Esophagus muscularis mucosa (tissue), 4 donors: ENCODE results near the gene KCNJ18. TPM values are rescaled to one million over a fixed set of nuclear protein-coding genes. Genes with fewer than 3 reads are reported as not detected.
"Not testable (repeated sequence)": the region's sequence is repeated elsewhere in the genome, so short reads cannot be mapped to it uniquely, and the experiment has no call there.

Experiments
- DNase-seq: peaks from one replicate; pipeline ENCODE4 v3.0.0-alpha.2; 2017; ENCODE audit errors: extremely low spot score
- H3K27ac ChIP-seq, 4 donors: fragments of 200-600 bp; sonication (generic); replicated peaks in 1 of 4; 1 replicate in 3 of 4; 2 replicates in 1 of 4; pipeline ENCODE4 v1.5.1; 2016 to 2019; ENCODE audit warnings: mild to moderate bottlenecking in 1 of 4
- H3K27me3 ChIP-seq, 4 donors: fragments of 200-600 bp; sonication (generic); one replicate each; pipeline versions ENCODE4 v1.5.1 to v1.6.0; 2016 to 2019
- H3K36me3 ChIP-seq, 4 donors: fragments of 200-600 bp; sonication (generic); one replicate each; pipeline ENCODE4 v1.5.1; 2016 to 2019
- H3K4me1 ChIP-seq, 4 donors: fragments of 200-600 bp; sonication (generic); one replicate each; pipeline ENCODE4 v1.5.1; 2016 to 2019
- H3K4me3 ChIP-seq, 4 donors: fragments of 200-600 bp; sonication (generic); 1 replicate in 2 of 4; 2 replicates in 2 of 4; pipeline ENCODE4 v1.5.1; 2016 to 2019; ENCODE audit warnings: mild to moderate bottlenecking in 4 of 4, moderate library complexity in 1 of 4
- H3K9me3 ChIP-seq, 4 donors: fragments of 200-600 bp; sonication (generic); 1 replicate in 3 of 4; 2 replicates in 1 of 4; pipeline ENCODE4 v1.5.1; 2016 to 2019
- CTCF ChIP-seq, 3 experiments: fragments of 200-600 bp in 2 of 3; fragments of 450-650 bp in 1 of 3; sonication (generic) in 2 of 3; IDR thresholded peaks; one replicate each; pipeline ENCODE4 v1.5.1; 2017 to 2019; ENCODE audit warnings: antibody characterized with exemption in 3 of 3, mild to moderate bottlenecking in 2 of 3, moderate library complexity in 1 of 3
- EP300 ChIP-seq: sonication (generic); formaldehyde crosslinking; IDR thresholded peaks from one replicate; pipeline ENCODE4 v1.6.1; 2017; ENCODE audit warnings: antibody characterized with exemption
- POLR2A ChIP-seq: fragments of 450-650 bp; IDR thresholded peaks from one replicate; pipeline ENCODE4 v1.6.1; 2017; ENCODE audit warnings: antibody characterized with exemption, moderate library complexity, mild to moderate bottlenecking, low read depth
- POLR2AphosphoS5 ChIP-seq, 2 donors: sonication (generic); formaldehyde crosslinking; IDR thresholded peaks; one replicate each; pipeline ENCODE4 v1.6.1; 2017; ENCODE audit warnings: antibody characterized with exemption in 2 of 2
- WGBS: methylation state at CpG from one replicate; pipeline ENCODE4 v1.1.5; 2018; 5-methylcytosine and 5-hydroxymethylcytosine counted together
- intact Hi-C: fragments of 100-400 bp; cut with DNase I; formaldehyde crosslinking; loops from one replicate; pipeline ENCODE4 v1.15.1; 2023
- total RNA-seq, 4 donors: library from RNA; depleted of rRNA; stranded (reverse); fragments of >200 nt; gene quantifications; one replicate each; pipeline versions ENCODE4 v1.1.0 to v1.2.1, GENCODE V29; 2016

KCNJ18 gene
- total RNA-seq, 4 donors from 2014 or later, result not detected

- H3K4me3 ChIP-seq, result no peak overlapping the region
- H3K27me3 ChIP-seq, result no peaks in the 10 kb centered on the region
- intact Hi-C loops, result no loop called here
- WGBS, result 79% methylated on average over 12 of the region's 12 CpGs
- H3K9me3 ChIP-seq, result no peaks in the 10 kb centered on the region
- TF ChIP-seq POLR2A (no peak), CTCF (IDR thresholded peaks at IDR 0.05) (no peak), EP300 (no peak), POLR2AphosphoS5 (IDR thresholded peaks at IDR 0.05) (no peak)
- no peak overlapping the region for H3K27ac ChIP-seq
- no peaks in the 10 kb centered on the region for H3K36me3 ChIP-seq
- no peak for DNase-seq
- no peaks in the 10 kb centered on the region for H3K4me1 ChIP-seq
Observed at GRCh38 chr17:21711182-21711581, 18.9 kb downstream of the KCNJ18 start.

GRCh38 chr17:21713020-21713419 is 20.7 kb downstream of the KCNJ18 start:
- H3K9me3 ChIP-seq, H3K27ac ChIP-seq, H3K27me3 ChIP-seq, intact Hi-C loops, H3K4me1 ChIP-seq, DNase-seq, H3K4me3 ChIP-seq, H3K36me3 ChIP-seq: not testable (repeated sequence)
- 66% methylated on average over 8 of the region's 8 CpGs for WGBS

- intact Hi-C loops, DNase-seq, H3K27ac ChIP-seq, H3K36me3 ChIP-seq, H3K4me1 ChIP-seq, H3K4me3 ChIP-seq, H3K9me3 ChIP-seq, H3K27me3 ChIP-seq: not testable (repeated sequence)
- WGBS, result 43% methylated on average over 1 of the region's 3 CpGs
Observed at GRCh38 chr17:21713631-21714030, 21.3 kb downstream of the KCNJ18 start.

- H3K27ac ChIP-seq, intact Hi-C loops, H3K27me3 ChIP-seq, H3K36me3 ChIP-seq, H3K4me3 ChIP-seq, DNase-seq, H3K9me3 ChIP-seq, H3K4me1 ChIP-seq: not testable (repeated sequence)
- 56% methylated on average over 3 of the region's 3 CpGs for WGBS
Observed at GRCh38 chr17:21714676-21715075, 22.4 kb downstream of the KCNJ18 start.

GRCh38 chr17:21715877-21716276 is 23.6 kb downstream of the KCNJ18 start:
- DNase-seq, H3K27me3 ChIP-seq, H3K4me3 ChIP-seq, H3K9me3 ChIP-seq, H3K4me1 ChIP-seq, intact Hi-C loops, H3K36me3 ChIP-seq, H3K27ac ChIP-seq: not testable (repeated sequence)
- 64% methylated on average over 1 of the region's 3 CpGs for WGBS

GRCh38 chr17:21718971-21719370 is 26.6 kb downstream of the KCNJ18 start:
- H3K4me3 ChIP-seq, H3K27ac ChIP-seq, H3K4me1 ChIP-seq, H3K27me3 ChIP-seq, H3K9me3 ChIP-seq, DNase-seq, H3K36me3 ChIP-seq, intact Hi-C loops: not testable (repeated sequence)

GRCh38 chr17:21719511-21720226 is 27.3 kb downstream of the KCNJ18 start:
- H3K27me3 ChIP-seq, intact Hi-C loops, H3K36me3 ChIP-seq, H3K27ac ChIP-seq, H3K9me3 ChIP-seq, H3K4me3 ChIP-seq, DNase-seq, H3K4me1 ChIP-seq: not testable (repeated sequence)
- 67% methylated on average over 12 of the region's 12 CpGs for WGBS

- H3K9me3 ChIP-seq, H3K36me3 ChIP-seq, intact Hi-C loops, H3K27ac ChIP-seq, H3K27me3 ChIP-seq, H3K4me3 ChIP-seq, DNase-seq, H3K4me1 ChIP-seq: not testable (repeated sequence)
- WGBS, result 80% methylated on average over 8 of the region's 8 CpGs
Observed at GRCh38 chr17:21720566-21720965, 28.2 kb downstream of the KCNJ18 start.

GRCh38 chr17:21722268-21722667 is 29.9 kb downstream of the KCNJ18 start:
- intact Hi-C loops, H3K27me3 ChIP-seq: not testable (repeated sequence)
- WGBS, result 56% methylated on average over 7 of the region's 7 CpGs

GRCh38 chr17:21724216-21725006 is 32.1 kb downstream of the KCNJ18 start:
- H3K36me3 ChIP-seq, H3K27ac ChIP-seq, H3K27me3 ChIP-seq, H3K4me1 ChIP-seq, H3K9me3 ChIP-seq, intact Hi-C loops, DNase-seq, H3K4me3 ChIP-seq: not testable (repeated sequence)
- 77% methylated on average over 4 of the region's 6 CpGs for WGBS

More at GRCh38 chr17:21722268-21722667, 29.9 kb downstream of the KCNJ18 start:
- H3K36me3 ChIP-seq, DNase-seq, H3K4me1 ChIP-seq, H3K4me3 ChIP-seq, H3K9me3 ChIP-seq, H3K27ac ChIP-seq: not testable (repeated sequence)

- H3K27me3 ChIP-seq, DNase-seq, intact Hi-C loops, H3K36me3 ChIP-seq, H3K9me3 ChIP-seq, H3K27ac ChIP-seq, H3K4me1 ChIP-seq, H3K4me3 ChIP-seq: not testable (repeated sequence)
- 70% methylated on average over 5 of the region's 5 CpGs for WGBS
Observed at GRCh38 chr17:21731076-21731475, 38.8 kb downstream of the KCNJ18 start.
